Right hindlimb (tissue), 1 donor: ENCODE results near the gene MYF5.
"Not testable (repeated sequence)": the region's sequence is repeated elsewhere in the genome, so short reads cannot be mapped to it uniquely, and the experiment has no call there.

ENCODE experiments used
- DNase-seq: peaks from one replicate; pipeline ENCODE4 v3.0.0-alpha.2; 2018

MYF5 gene

GRCh38 chr12:80716696-80717469, at the start of gene MYF5:
TSS of gene MYF5 (plus strand) at chr12:80716912. CDS start at chr12:80717064, 152 bp downstream.
- peak; percentile 78 for DNase-seq

GRCh38 chr12:80670214-80670613, 46.5 kb upstream of the MYF5 start:
- no peak for DNase-seq

- not testable (repeated sequence) for DNase-seq
Measured at GRCh38 chr12:80676042-80676636, 40.6 kb upstream of the MYF5 start.

- no peak for DNase-seq
Measured at GRCh38 chr12:80676856-80677255, 39.9 kb upstream of the MYF5 start.

- DNase-seq, result no peak
Measured at GRCh38 chr12:80677994-80678393, 38.7 kb upstream of the MYF5 start.

- no peak for DNase-seq
Measured at GRCh38 chr12:80679346-80680131, 37.2 kb upstream of the MYF5 start.

- no peak for DNase-seq
Measured at GRCh38 chr12:80681287-80681686, 35.4 kb upstream of the MYF5 start.

- DNase-seq, result no peak
Measured at GRCh38 chr12:80681786-80682185, 34.9 kb upstream of the MYF5 start.

GRCh38 chr12:80684077-80684495, 32.6 kb upstream of the MYF5 start:
- DNase-seq, result no peak

GRCh38 chr12:80690090-80690489, 26.6 kb upstream of the MYF5 start:
- no peak for DNase-seq

GRCh38 chr12:80690513-80690912, 26.2 kb upstream of the MYF5 start:
- no peak for DNase-seq

- no peak for DNase-seq
Measured at GRCh38 chr12:80692114-80692513, 24.6 kb upstream of the MYF5 start.

- DNase-seq, result no peak
Measured at GRCh38 chr12:80697270-80697887, 19.3 kb upstream of the MYF5 start.

- DNase-seq, result no peak
Measured at GRCh38 chr12:80698256-80698655, 18.5 kb upstream of the MYF5 start.

GRCh38 chr12:80698847-80699542, 17.7 kb upstream of the MYF5 start:
- DNase-seq, result no peak

GRCh38 chr12:80700327-80700726, 16.4 kb upstream of the MYF5 start:
- no peak for DNase-seq

- no peak for DNase-seq
Measured at GRCh38 chr12:80701388-80701787, 15.3 kb upstream of the MYF5 start.

- DNase-seq, result no peak
Measured at GRCh38 chr12:80702889-80703805, 13.6 kb upstream of the MYF5 start.

- DNase-seq, result no peak
Measured at GRCh38 chr12:80704420-80704819, 12.3 kb upstream of the MYF5 start.

GRCh38 chr12:80707126-80707829, 9.4 kb upstream of the MYF5 start, which contains the start of gene MYF6:
TSS of gene MYF6 (plus strand) at chr12:80707634. CDS start at chr12:80707720, 86 bp downstream.
- DNase-seq, result no peak

- DNase-seq, result no peak
Measured at GRCh38 chr12:80707830-80708258, 8.9 kb upstream of the MYF5 start.
